ENCODE results near the gene DHCR7.
A peak's percentile ranks its signal among the peaks of the same experiment; 100 is the strongest.

The DHCR7 gene

DNA sequence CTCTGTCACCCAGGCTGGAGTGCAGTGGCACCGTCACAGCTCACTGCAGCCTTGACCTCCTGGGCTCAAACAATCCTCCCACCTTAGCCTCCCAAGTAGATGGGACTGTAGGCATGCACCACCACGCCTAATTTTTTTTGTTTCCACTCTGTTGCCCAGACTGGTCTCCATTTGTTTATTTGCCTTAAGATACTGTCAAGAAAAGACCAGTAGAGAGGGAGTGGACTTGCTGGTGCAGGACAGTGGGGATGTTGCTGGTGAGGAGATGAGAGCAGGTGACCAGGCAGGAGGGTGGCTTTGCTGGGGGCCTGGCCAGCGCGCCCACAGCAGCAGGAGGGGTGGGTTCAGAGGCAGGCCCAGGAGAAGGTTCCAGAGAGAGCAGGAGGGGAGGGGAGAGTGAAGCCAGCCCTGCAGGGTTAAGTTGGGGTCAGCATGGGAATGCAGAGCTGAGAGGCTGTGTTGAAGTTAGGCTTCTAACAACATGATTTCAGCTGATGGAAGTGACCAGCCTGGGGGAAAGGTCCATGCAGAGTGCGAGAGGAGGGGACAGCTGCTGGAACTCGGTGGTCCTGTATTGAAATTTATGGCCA is 40.6 kb upstream of the DHCR7 start:
- H3K4me1 ChIP-seq (ENCODE audit: insufficient read depth, poor library complexity, severe bottlenecking) = no peaks in the 10 kb centered on the region
- no peak for ATAC-seq (ENCODE audit: low read depth)
- H3K36me3 ChIP-seq (ENCODE audit: low read depth) = peaks cover 4% of the 10 kb centered on the region; the same call in 1 of the 2 replicates
- DNase-seq (ENCODE audit: low spot score) = peak; percentile 23
- no peak for TF ChIP-seq CTCF (IDR thresholded peaks at IDR 0.05; ENCODE audit: poor library complexity, severe bottlenecking)
- H3K27me3 ChIP-seq (ENCODE audit: insufficient read depth, poor library complexity, severe bottlenecking) = no peaks in the 10 kb centered on the region
- H3K27ac ChIP-seq (ENCODE audit: poor library complexity, severe bottlenecking) = no peak overlapping the region
- H3K9me3 ChIP-seq (ENCODE audit: severe bottlenecking) = no peaks in the 10 kb centered on the region
- no peak overlapping the region for H3K4me3 ChIP-seq (ENCODE audit: severe bottlenecking)

GRCh38 chr11:71486320-71486719 is 38.1 kb upstream of the DHCR7 start:
- DNase-seq (ENCODE audit: low spot score) (no peak), ATAC-seq (ENCODE audit: low read depth) (no peak)
- TF ChIP-seq CTCF (IDR thresholded peaks at IDR 0.05; ENCODE audit: poor library complexity, severe bottlenecking) = no peak
- Histone ChIP-seq H3K27me3 (ENCODE audit: insufficient read depth, poor library complexity, severe bottlenecking) (no peaks in the 10 kb centered on the region), H3K36me3 (ENCODE audit: low read depth) (peaks cover 9% of the 10 kb centered on the region; the same call in 1 of the 2 replicates), H3K4me1 (ENCODE audit: insufficient read depth, poor library complexity, severe bottlenecking) (no peaks in the 10 kb centered on the region), H3K27ac (ENCODE audit: poor library complexity, severe bottlenecking) (no peak overlapping the region), H3K4me3 (ENCODE audit: severe bottlenecking) (no peak overlapping the region), H3K9me3 (ENCODE audit: severe bottlenecking) (no peaks in the 10 kb centered on the region)

GRCh38 chr11:71485466-71485865 is 37.3 kb upstream of the DHCR7 start:
- H3K4me3 ChIP-seq (ENCODE audit: severe bottlenecking) = no peak overlapping the region
- no peaks in the 10 kb centered on the region for H3K9me3 ChIP-seq (ENCODE audit: severe bottlenecking)
- peaks cover 9% of the 10 kb centered on the region; the same call in 1 of the 2 replicates for H3K36me3 ChIP-seq (ENCODE audit: low read depth)

DNA sequence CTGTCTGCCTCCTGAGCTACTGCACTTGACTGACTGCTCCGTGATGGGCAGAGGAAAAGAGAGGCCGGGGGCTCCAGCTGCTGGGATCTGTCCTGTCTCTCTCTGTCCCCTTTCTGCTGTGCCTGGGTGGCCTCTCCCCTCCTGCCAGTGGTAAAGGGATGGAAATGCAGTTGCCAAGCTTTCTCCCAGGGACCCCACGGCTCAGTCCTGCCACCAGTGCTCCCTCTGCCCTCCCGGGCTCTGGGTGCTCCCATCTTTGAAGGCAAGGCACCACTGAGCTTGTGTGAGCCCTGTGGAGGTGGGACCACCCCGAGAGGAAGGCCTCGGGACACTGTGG is 36.8 kb upstream of the DHCR7 start:
- no peaks in the 10 kb centered on the region for H3K27me3 ChIP-seq (ENCODE audit: insufficient read depth, poor library complexity, severe bottlenecking)
- H3K9me3 ChIP-seq (ENCODE audit: severe bottlenecking) = no peaks in the 10 kb centered on the region
- H3K4me3 ChIP-seq (ENCODE audit: severe bottlenecking) = no peak overlapping the region
- ATAC-seq (ENCODE audit: low read depth) = no peak
- DNase-seq (ENCODE audit: low spot score) = peak; percentile 28
- peaks cover 9% of the 10 kb centered on the region; the same call in 1 of the 2 replicates for H3K36me3 ChIP-seq (ENCODE audit: low read depth)
- H3K27ac ChIP-seq (ENCODE audit: poor library complexity, severe bottlenecking) = no peak overlapping the region
- TF ChIP-seq CTCF (IDR thresholded peaks at IDR 0.05; ENCODE audit: poor library complexity, severe bottlenecking) = no peak
- H3K4me1 ChIP-seq (ENCODE audit: insufficient read depth, poor library complexity, severe bottlenecking) = no peaks in the 10 kb centered on the region

More at GRCh38 chr11:71485466-71485865, 37.3 kb upstream of the DHCR7 start:
- TF ChIP-seq CTCF (IDR thresholded peaks at IDR 0.05; ENCODE audit: poor library complexity, severe bottlenecking) = no peak
- no peak overlapping the region for H3K27ac ChIP-seq (ENCODE audit: poor library complexity, severe bottlenecking)
- no peak for ATAC-seq (ENCODE audit: low read depth)
- H3K27me3 ChIP-seq (ENCODE audit: insufficient read depth, poor library complexity, severe bottlenecking) = no peaks in the 10 kb centered on the region
- H3K4me1 ChIP-seq (ENCODE audit: insufficient read depth, poor library complexity, severe bottlenecking) = no peaks in the 10 kb centered on the region
- DNase-seq (ENCODE audit: low spot score) = peak; percentile 32

DNA sequence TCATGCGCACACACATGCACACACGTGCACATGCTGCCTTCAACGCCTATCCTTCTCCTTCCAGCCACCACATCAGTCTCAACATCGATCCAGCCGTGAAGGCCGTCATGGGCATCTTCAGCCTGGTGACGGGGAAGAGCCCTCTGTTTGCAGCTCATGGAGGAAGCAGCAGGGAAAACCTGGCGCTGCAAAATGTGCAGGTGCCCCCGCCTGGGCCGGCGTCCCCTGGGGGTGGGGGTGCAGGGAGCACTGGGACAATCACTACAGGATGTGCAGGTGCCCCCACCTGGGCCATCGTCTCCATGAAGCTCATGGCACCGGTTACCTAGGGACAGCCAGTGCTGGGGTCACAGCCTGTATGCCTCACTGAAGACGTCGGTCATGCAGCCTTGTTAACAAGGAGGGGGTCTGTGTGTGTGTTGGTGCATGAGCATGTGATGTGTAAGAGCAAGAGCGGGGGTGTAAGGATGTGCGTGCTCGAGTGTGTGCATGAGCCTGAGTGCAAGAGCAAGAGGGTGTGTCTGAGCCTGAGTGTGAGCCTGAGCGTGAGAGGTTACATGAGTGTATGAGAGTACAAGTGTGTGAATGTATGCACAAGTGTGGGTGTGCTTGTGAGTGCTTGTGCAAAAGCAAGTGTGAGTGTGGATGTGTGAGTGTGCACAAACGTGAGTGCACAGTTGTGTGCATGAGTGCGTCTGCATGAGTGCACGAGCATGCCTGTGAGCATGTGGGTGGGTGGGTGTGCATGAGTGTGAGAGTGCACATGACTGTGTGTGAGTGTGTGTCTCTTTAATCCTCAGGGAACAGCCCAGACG is 36.3 kb upstream of the DHCR7 start:
- peaks cover 9% of the 10 kb centered on the region; the same call in 1 of the 2 replicates for H3K36me3 ChIP-seq (ENCODE audit: low read depth)

More for the DNA sequence above, 36.3 kb upstream of the DHCR7 start:
- no peaks in the 10 kb centered on the region for H3K27me3 ChIP-seq (ENCODE audit: insufficient read depth, poor library complexity, severe bottlenecking)
- no peaks in the 10 kb centered on the region for H3K4me1 ChIP-seq (ENCODE audit: insufficient read depth, poor library complexity, severe bottlenecking)
- H3K4me3 ChIP-seq (ENCODE audit: severe bottlenecking) = no peak overlapping the region
- DNase-seq (ENCODE audit: low spot score) = peak; percentile 34
- no peak overlapping the region for H3K27ac ChIP-seq (ENCODE audit: poor library complexity, severe bottlenecking)
- no peak for TF ChIP-seq CTCF (IDR thresholded peaks at IDR 0.05; ENCODE audit: poor library complexity, severe bottlenecking)
- H3K9me3 ChIP-seq (ENCODE audit: severe bottlenecking) = no peaks in the 10 kb centered on the region
- no peak for ATAC-seq (ENCODE audit: low read depth)
